Measurements from ENCODE around the gene SFTPB.
"Not testable (repeated sequence)": the region's sequence is repeated elsewhere in the genome, so short reads cannot be mapped to it uniquely, and the experiment has no call there.

Gene SFTPB

GRCh38 chr2:85656468-85656867, 11.5 kb downstream of the SFTPB start:
- DNase-seq (ENCODE audit: low read depth in 2 of 2) = no peak

GRCh38 chr2:85655961-85656417, 12.0 kb downstream of the SFTPB start:
- DNase-seq (ENCODE audit: low read depth in 2 of 2) = no peak

- DNase-seq (ENCODE audit: low read depth in 2 of 2) = no peak
These were observed 14.0 kb downstream of the SFTPB start for GRCh38 chr2:85653996-85654395.

GRCh38 chr2:85652056-85652455, 15.9 kb downstream of the SFTPB start:
- no peak for DNase-seq (ENCODE audit: low read depth in 2 of 2)

- DNase-seq (ENCODE audit: low read depth in 2 of 2) = no peak
These were observed 16.9 kb downstream of the SFTPB start for GRCh38 chr2:85651097-85651496.

- DNase-seq (ENCODE audit: low read depth in 2 of 2) = no peak
These were observed 17.5 kb downstream of the SFTPB start for GRCh38 chr2:85650456-85650855.

GRCh38 chr2:85649201-85650190, 18.5 kb downstream of the SFTPB start:
- DNase-seq (ENCODE audit: low read depth in 2 of 2) = no peak

GRCh38 chr2:85648619-85649018, 19.4 kb downstream of the SFTPB start:
- no peak for DNase-seq (ENCODE audit: low read depth in 2 of 2)

GRCh38 chr2:85647823-85648526, 20.0 kb downstream of the SFTPB start:
- no peak for DNase-seq (ENCODE audit: low read depth in 2 of 2)

GRCh38 chr2:85646166-85646565, 21.8 kb downstream of the SFTPB start:
- no peak for DNase-seq (ENCODE audit: low read depth in 2 of 2)

GRCh38 chr2:85644909-85645308, 23.1 kb downstream of the SFTPB start:
- no peak for DNase-seq (ENCODE audit: low read depth in 2 of 2)

- no peak for DNase-seq (ENCODE audit: low read depth in 2 of 2)
These were observed 25.3 kb downstream of the SFTPB start for GRCh38 chr2:85642725-85643124.

- no peak for DNase-seq (ENCODE audit: low read depth in 2 of 2)
These were observed 32.4 kb downstream of the SFTPB start for GRCh38 chr2:85635636-85636035.

- no peak for DNase-seq (ENCODE audit: low read depth in 2 of 2)
These were observed 33.0 kb downstream of the SFTPB start for GRCh38 chr2:85635011-85635410.

GRCh38 chr2:85631316-85631715, 36.7 kb downstream of the SFTPB start:
- no peak for DNase-seq (ENCODE audit: low read depth in 2 of 2)

GRCh38 chr2:85628658-85629057, 39.3 kb downstream of the SFTPB start:
- no peak for DNase-seq (ENCODE audit: low read depth in 2 of 2)

- no peak for DNase-seq (ENCODE audit: low read depth in 2 of 2)
These were observed 44.0 kb downstream of the SFTPB start for GRCh38 chr2:85623991-85624390.

GRCh38 chr2:85621338-85621737, 46.7 kb downstream of the SFTPB start:
- DNase-seq (ENCODE audit: low read depth in 2 of 2) = no peak

GRCh38 chr2:85619617-85620016, 48.4 kb downstream of the SFTPB start:
- no peak for DNase-seq (ENCODE audit: low read depth in 2 of 2)

- DNase-seq (ENCODE audit: low read depth in 2 of 2) = not testable (repeated sequence)
These were observed 50.3 kb downstream of the SFTPB start for GRCh38 chr2:85617723-85618122.

- DNase-seq (ENCODE audit: low read depth in 2 of 2) = no peak
These were observed 52.6 kb downstream of the SFTPB start for GRCh38 chr2:85615413-85615728.

GRCh38 chr2:85614757-85615156, 53.2 kb downstream of the SFTPB start:
- DNase-seq (ENCODE audit: low read depth in 2 of 2) = not testable (repeated sequence)
